BLaER1 treated with 17β-estradiol and CSF1 and Interleukin-3, amounts not matched to agents 10 nM and 100 nM (cell line): ENCODE data around the gene LSG1.

ENCODE experiments used
- H3K27ac ChIP-seq, 11 experiments: shearing (Covaris generic); formaldehyde crosslinking; 2 replicates each; pipeline ENCODE4 v1.8.1; 2022
- H3K27me3 ChIP-seq, 11 experiments: shearing (Covaris generic); formaldehyde crosslinking; 2 replicates each; pipeline ENCODE4 v1.8.1; 2022
- H3K36me3 ChIP-seq, 11 experiments: shearing (Covaris generic); formaldehyde crosslinking; 2 replicates each; pipeline ENCODE4 v1.8.1; 2022
- H3K4me1 ChIP-seq, 10 experiments: shearing (Covaris generic); formaldehyde crosslinking; 2 replicates each; pipeline ENCODE4 v1.8.1; 2022
- H3K4me2 ChIP-seq, 11 experiments: shearing (Covaris generic); formaldehyde crosslinking; 2 replicates each; pipeline ENCODE4 v1.8.1; 2022
- H3K4me3 ChIP-seq, 10 experiments: shearing (Covaris generic); formaldehyde crosslinking; 2 replicates each; pipeline ENCODE4 v1.8.1; 2022
- H3K9ac ChIP-seq, 11 experiments: shearing (Covaris generic); formaldehyde crosslinking; 2 replicates each; pipeline ENCODE4 v1.8.1; 2022
- H3K9me3 ChIP-seq, 11 experiments: shearing (Covaris generic); formaldehyde crosslinking; replicated peaks in 1 of 11; 2 replicates each; pipeline ENCODE4 v1.8.1; 2022
- H4K20me1 ChIP-seq, 11 experiments: shearing (Covaris generic); formaldehyde crosslinking; 2 replicates each; pipeline ENCODE4 v1.8.1; 2022
- Cebpa-rat ChIP-seq, 11 experiments: shearing (Covaris generic); IDR thresholded peaks; 2 replicates each; pipeline ENCODE4 v1.8.1; 2022

Gene LSG1

DNA sequence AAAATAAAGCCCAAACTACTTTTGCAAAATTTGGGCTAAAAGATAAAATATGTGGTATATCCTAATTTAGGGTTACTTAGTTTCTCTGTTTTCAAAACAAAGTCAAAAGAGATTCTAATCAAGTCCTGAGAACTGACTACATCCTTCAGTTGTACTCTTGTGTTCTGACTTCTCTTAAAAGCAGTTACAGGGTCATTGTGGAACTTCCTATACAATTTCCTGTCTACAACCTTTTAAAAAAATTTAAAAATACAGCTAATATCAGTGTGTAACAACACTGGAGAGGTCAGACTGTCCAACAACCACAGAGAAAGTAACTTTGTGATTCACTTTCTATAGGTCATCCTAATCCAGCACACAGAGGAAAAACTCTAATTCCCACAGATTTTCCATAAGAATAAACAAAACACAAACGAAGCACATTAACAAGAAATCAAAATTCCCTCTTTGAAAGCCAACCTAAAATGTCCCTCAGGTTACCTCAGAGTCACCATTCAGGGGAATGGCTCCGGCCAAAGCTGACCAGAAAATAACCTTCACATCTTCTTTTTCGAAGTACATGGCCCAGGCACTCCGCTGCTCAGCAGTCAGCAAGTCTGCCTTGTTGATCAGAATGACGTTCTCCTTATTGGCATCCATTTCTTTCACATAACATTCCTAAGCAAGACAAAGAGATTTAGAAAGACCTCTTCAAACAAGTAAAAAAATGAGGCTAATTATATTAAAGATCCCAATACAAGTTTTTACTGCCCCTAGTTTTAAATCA, 13.3 kb downstream of the LSG1 start:
- H3K9ac ChIP-seq: no peak overlapping the region
- no peak overlapping the region for H3K4me2 ChIP-seq
- H3K4me3 ChIP-seq: no peak overlapping the region
- H4K20me1 ChIP-seq: peaks cover 0 to 48% (median 8%) of the 10 kb centered on the region in 11 experiments; a peak in 9 of 22 replicates
- H3K9me3 ChIP-seq: peaks cover 0 to 6% (median 0%) of the 10 kb centered on the region in 11 experiments; a peak in 3 of 22 replicates
- H3K27ac ChIP-seq: no peak overlapping the region; a peak in 1 of 22 replicates
- peaks cover 71 to 85% (median 80%) of the 10 kb centered on the region in 11 experiments for H3K36me3 ChIP-seq
- TF ChIP-seq Cebpa-rat (IDR thresholded peaks at IDR 0.05): no peak
- H3K4me1 ChIP-seq: peaks cover 19 to 44% (median 31%) of the 10 kb centered on the region in 10 experiments
- H3K27me3 ChIP-seq: no peaks in the 10 kb centered on the region

DNA sequence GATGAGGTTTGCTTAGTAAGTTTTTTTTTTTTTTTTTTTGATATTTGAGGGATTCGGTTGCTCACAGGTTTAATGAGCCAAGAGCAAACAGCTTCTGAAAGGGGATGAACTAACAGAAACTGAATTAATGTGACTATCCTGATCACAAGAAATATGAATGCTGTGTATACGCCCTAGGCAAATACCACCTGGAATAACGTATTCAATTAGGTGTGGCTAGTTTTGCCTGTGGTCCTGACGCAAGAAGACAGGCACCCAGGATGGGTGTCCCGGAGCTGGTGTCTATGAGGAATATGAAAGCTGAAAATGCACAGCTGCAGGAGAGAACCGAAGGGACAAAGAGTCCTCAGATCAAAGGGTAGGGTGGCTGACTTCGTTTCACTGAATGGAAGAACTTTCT, 14.6 kb downstream of the LSG1 start:
- no peak for TF ChIP-seq Cebpa-rat (IDR thresholded peaks at IDR 0.05)
- H3K36me3 ChIP-seq: peaks cover 74 to 85% (median 81%) of the 10 kb centered on the region in 11 experiments
- no peak overlapping the region for H3K4me3 ChIP-seq
- H3K9ac ChIP-seq: no peak overlapping the region
- H3K9me3 ChIP-seq: peaks cover 0 to 6% (median 0%) of the 10 kb centered on the region in 11 experiments; a peak in 3 of 22 replicates
- no peak overlapping the region for H3K27ac ChIP-seq
- H3K4me1 ChIP-seq: peaks cover 19 to 39% (median 25%) of the 10 kb centered on the region in 10 experiments
- H3K4me2 ChIP-seq: no peak overlapping the region
- peaks cover 0 to 50% (median 8%) of the 10 kb centered on the region in 11 experiments; a peak in 10 of 22 replicates for H4K20me1 ChIP-seq
- no peaks in the 10 kb centered on the region for H3K27me3 ChIP-seq

DNA sequence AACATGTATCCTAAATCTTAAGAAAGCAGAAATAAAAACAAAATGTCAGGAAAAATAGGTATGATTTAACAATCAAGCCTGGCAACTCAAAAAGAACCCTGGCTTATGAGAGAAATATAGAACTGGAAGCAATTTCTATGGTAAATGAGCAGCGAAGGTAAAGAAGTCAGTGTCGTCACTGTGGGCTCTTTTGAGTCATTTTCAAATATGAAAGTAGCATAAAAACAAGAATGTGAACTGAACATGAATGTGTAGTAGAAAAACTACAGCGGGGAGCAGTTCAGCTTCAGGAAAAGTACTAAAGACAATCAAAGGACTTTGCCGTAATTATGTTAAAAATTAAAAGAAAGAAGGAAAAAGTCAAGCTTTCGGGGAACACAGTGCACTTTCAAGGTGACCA, 17.5 kb downstream of the LSG1 start:
- no peaks in the 10 kb centered on the region for H3K27me3 ChIP-seq
- peaks cover 84 to 91% (median 87%) of the 10 kb centered on the region in 11 experiments for H3K36me3 ChIP-seq
- H4K20me1 ChIP-seq: peaks cover 0 to 33% (median 0%) of the 10 kb centered on the region in 11 experiments; a peak in 8 of 22 replicates
- peaks cover 0 to 15% (median 7%) of the 10 kb centered on the region in 10 experiments; a peak in 9 of 20 replicates for H3K4me1 ChIP-seq
- H3K9me3 ChIP-seq: peaks cover 0 to 6% (median 0%) of the 10 kb centered on the region in 11 experiments; a peak in 3 of 22 replicates
- no peak overlapping the region for H3K27ac ChIP-seq
- H3K4me2 ChIP-seq: no peak overlapping the region
- no peak overlapping the region for H3K4me3 ChIP-seq
- TF ChIP-seq Cebpa-rat (IDR thresholded peaks at IDR 0.05): no peak
- no peak overlapping the region for H3K9ac ChIP-seq

DNA sequence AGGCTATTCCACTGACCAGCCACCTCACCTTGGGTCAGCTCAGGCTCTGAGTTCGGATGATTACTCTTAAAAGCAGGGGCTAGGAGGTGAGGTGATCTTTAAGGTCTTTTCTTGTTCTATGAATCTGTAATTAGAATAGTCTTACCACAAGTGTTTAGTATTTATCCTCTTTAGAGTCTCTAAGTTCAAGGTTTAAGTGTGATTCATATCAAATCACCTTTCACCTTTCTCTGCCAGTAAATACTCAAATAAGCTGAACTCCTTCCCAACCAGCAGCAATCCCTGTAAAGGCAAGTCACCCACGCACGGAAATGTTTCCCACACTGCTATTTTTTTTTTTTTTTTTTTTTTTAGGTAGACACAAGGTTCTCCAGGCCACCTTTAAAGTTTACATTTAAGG, 24.2 kb downstream of the LSG1 start:
- peaks cover 90 to 100% (median 97%) of the 10 kb centered on the region in 11 experiments for H3K36me3 ChIP-seq

DNA sequence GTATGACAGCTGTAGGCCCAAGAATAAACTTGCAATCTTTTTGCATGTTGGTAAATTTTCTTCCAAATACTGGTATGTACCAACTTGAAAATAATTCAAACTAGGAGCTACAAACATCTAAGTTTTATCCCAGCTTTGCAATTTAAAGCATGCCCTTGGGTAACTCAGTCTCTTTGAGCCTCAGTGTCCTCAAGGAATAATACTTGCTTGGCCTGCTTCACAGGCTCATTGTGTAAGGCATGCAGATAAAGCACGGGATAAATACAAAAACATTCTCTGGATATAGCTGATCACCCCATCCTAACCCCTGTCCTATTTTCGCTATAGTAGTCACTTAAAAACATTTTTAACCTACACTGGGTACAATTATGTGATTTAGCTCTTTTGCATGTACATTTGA, 29.2 kb downstream of the LSG1 start:
- no peaks in the 10 kb centered on the region for H3K27me3 ChIP-seq
- no peak overlapping the region for H3K27ac ChIP-seq
- H4K20me1 ChIP-seq: peaks cover 0 to 18% (median 0%) of the 10 kb centered on the region in 11 experiments; a peak in 4 of 22 replicates
- no peak overlapping the region for H3K4me3 ChIP-seq
- H3K9me3 ChIP-seq: no peaks in the 10 kb centered on the region
- no peak overlapping the region for H3K9ac ChIP-seq
- no peak for TF ChIP-seq Cebpa-rat (IDR thresholded peaks at IDR 0.05)
- H3K4me1 ChIP-seq: peaks cover 13 to 26% (median 19%) of the 10 kb centered on the region in 10 experiments
- H3K4me2 ChIP-seq: no peak overlapping the region
- peaks cover 57 to 94% (median 75%) of the 10 kb centered on the region in 11 experiments for H3K36me3 ChIP-seq

More for the DNA sequence above, 24.2 kb downstream of the LSG1 start:
- Histone ChIP-seq H3K4me3 (no peak overlapping the region), H4K20me1 (peaks cover 0 to 8% (median 0%) of the 10 kb centered on the region in 11 experiments; a peak in 3 of 22 replicates), H3K4me2 (no peak overlapping the region), H3K9ac (no peak overlapping the region), H3K27me3 (no peaks in the 10 kb centered on the region), H3K27ac (no peak overlapping the region), H3K4me1 (no peaks in the 10 kb centered on the region), H3K9me3 (no peaks in the 10 kb centered on the region)
- TF ChIP-seq Cebpa-rat (IDR thresholded peaks at IDR 0.05): no peak

DNA sequence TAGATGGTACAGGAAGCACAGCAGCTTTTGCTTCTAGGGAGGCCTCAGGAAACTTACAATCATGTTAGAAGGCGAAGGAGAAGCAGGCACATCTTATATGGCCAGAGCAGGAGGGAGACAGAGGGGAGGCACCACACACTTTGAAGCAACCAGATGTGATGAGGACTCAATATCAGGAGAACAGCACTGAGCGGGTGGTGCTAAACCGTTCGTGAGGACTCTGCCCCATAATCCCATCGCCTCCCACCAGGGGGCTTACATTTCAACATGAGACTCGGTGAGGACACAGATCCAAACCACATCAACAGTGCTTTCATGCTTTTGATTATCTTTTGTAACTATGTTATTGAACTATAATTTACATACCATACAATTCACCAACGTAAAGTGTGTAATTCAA, 31.2 kb downstream of the LSG1 start:
- Histone ChIP-seq H3K4me3 (no peak overlapping the region), H3K9me3 (no peaks in the 10 kb centered on the region), H3K27me3 (no peaks in the 10 kb centered on the region), H3K4me1 (peaks cover 13 to 38% (median 24%) of the 10 kb centered on the region in 10 experiments), H4K20me1 (peaks cover 0 to 18% (median 0%) of the 10 kb centered on the region in 11 experiments; a peak in 4 of 22 replicates), H3K27ac (peak overlapping the region in 3 of 11 experiments; percentile 27 to 56 (median 53); a peak in 4 of 22 replicates), H3K9ac (no peak overlapping the region), H3K4me2 (peak overlapping the region; percentile 46 to 84 (median 72); a peak in 18 of 22 replicates), H3K36me3 (peaks cover 41 to 78% (median 60%) of the 10 kb centered on the region in 11 experiments)
- TF ChIP-seq Cebpa-rat (IDR thresholded peaks at IDR 0.05): no peak

DNA sequence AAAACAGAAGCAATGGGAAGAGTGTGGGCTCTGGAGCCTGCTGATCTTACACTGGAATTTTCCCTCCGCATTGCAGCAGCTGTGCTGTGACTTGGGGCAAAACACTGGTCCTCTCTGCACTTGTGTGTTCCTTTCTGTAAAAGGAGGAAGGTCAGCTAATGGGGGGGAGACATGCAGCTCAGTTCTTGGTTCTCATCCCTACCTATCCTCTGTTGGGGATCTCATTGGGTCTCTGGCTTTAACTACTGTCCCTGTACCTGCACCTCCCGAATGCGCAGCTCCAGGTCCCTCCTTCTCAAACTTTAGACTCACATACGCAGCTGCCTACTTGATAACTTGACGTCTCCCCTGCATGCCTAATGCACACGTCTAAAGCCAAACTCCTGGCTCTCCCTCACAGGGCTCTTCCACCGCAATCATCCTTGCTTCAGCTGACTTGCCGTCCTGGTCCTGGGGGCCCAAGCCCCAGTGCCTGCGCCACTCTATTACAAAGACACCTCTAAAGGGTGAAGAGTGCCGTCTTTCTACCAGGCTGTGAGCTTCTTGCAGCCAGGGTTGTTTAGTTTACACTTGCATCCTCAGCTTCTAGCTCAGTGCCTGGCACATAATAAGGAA, 32.9 kb downstream of the LSG1 start:
- Histone ChIP-seq H3K4me1 (peaks cover 13 to 49% (median 28%) of the 10 kb centered on the region in 10 experiments), H3K36me3 (peaks cover 27 to 63% (median 43%) of the 10 kb centered on the region in 11 experiments), H3K27ac (no peak overlapping the region), H3K27me3 (no peaks in the 10 kb centered on the region), H3K4me3 (no peak overlapping the region), H3K9ac (no peak overlapping the region), H3K9me3 (no peaks in the 10 kb centered on the region), H3K4me2 (peak overlapping the region in 6 of 11 experiments; percentile 46 to 83 (median 74); a peak in 6 of 22 replicates), H4K20me1 (peaks cover 0 to 18% (median 0%) of the 10 kb centered on the region in 11 experiments; a peak in 4 of 22 replicates)
- no peak for TF ChIP-seq Cebpa-rat (IDR thresholded peaks at IDR 0.05)

DNA sequence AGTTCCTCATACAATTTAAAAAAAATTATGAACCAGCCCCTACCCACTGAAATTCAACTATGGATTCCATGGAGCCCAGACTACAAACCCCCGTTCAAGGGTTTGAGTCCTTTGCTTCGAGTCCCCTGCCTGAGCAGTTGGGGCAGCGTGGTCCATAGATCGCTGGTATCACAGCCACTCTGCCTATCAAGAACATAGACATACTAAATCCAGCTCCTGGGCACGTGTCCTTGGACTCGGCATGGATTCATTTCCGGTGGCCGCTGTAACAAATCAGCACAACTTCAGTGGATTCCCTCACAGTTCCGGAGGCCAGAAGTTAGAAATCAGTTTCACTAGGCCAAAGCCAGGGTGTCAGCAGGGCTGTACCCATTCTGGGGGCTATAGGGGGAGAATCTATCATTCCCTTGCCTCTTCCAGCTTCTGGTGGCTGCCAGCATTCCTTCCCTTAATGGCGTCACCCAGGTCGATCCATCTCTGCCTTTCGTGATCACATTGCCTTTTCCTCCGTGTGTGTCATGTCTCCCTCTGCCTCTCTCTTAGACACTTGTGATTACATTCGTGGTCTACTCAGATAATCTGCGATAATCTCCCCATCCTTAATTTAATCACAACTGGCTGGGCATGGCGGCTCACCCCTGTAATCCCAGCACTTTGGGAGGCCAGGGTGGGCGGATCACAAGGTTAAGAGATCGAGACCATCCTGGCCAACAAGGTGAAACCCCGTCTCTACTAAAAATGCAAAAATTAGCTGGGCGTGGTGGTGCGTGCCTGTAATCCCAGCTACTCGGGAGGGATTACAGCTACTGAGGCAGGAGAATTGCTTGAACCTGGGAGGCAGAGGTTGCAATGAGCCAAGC, 34.2 kb downstream of the LSG1 start:
- TF ChIP-seq Cebpa-rat (IDR thresholded peaks at IDR 0.05): no peak
- Histone ChIP-seq H3K36me3 (peaks cover 17 to 51% (median 31%) of the 10 kb centered on the region in 11 experiments), H3K27ac (peak overlapping the region in 1 of 11 experiments; percentile 22; a peak in 1 of 22 replicates), H3K9ac (peak overlapping the region in 3 of 11 experiments; percentile 14 to 41 (median 27); a peak in 4 of 22 replicates), H3K4me2 (peak overlapping the region in 5 of 11 experiments; percentile 0 to 46 (median 25); a peak in 6 of 22 replicates), H3K4me3 (no peak overlapping the region), H3K27me3 (no peaks in the 10 kb centered on the region), H4K20me1 (peaks cover 0 to 18% (median 0%) of the 10 kb centered on the region in 11 experiments; a peak in 4 of 22 replicates), H3K4me1 (peaks cover 14 to 51% (median 29%) of the 10 kb centered on the region in 10 experiments), H3K9me3 (no peaks in the 10 kb centered on the region)
